ENCODE data around the gene COBL.

Gene COBL

GRCh38 chr7:51350546-51350896 lies 33.9 kb upstream of the COBL start:
- H3K4me1 ChIP-seq (ENCODE audit: control insufficient read depth in 5 of 5, insufficient read depth in 5 of 5, low read length in 5 of 5): peaks cover 0 to 12% (median 0%) of the 10 kb centered on the region in 5 donors
- no peak overlapping the region for H3K4me3 ChIP-seq (ENCODE audit: low read depth in 1 of 5, low read length in 5 of 5)
- no peaks in the 10 kb centered on the region for H3K36me3 ChIP-seq (ENCODE audit: control insufficient read depth in 5 of 5, insufficient read depth in 5 of 5, low read length in 5 of 5)
- peaks cover 0 to 2% (median 0%) of the 10 kb centered on the region in 5 donors for H3K27me3 ChIP-seq (ENCODE audit: control insufficient read depth in 5 of 5, insufficient read depth in 4 of 5, low read length in 5 of 5)
- H3K9me3 ChIP-seq (ENCODE audit: control insufficient read depth in 5 of 5, low read length in 5 of 5): peaks cover 0 to 6% (median 0%) of the 10 kb centered on the region in 5 donors
- no peak overlapping the region for H3K27ac ChIP-seq (ENCODE audit: low read depth, low read length)
- no peak overlapping the region for H3K9ac ChIP-seq (ENCODE audit: low read length in 5 of 5)

- H3K4me1 ChIP-seq (ENCODE audit: control insufficient read depth in 5 of 5, insufficient read depth in 5 of 5, low read length in 5 of 5): peaks cover 0 to 12% (median 0%) of the 10 kb centered on the region in 5 donors
- H3K9me3 ChIP-seq (ENCODE audit: control insufficient read depth in 5 of 5, low read length in 5 of 5): peaks cover 0 to 6% (median 0%) of the 10 kb centered on the region in 5 donors
- no peak overlapping the region for H3K4me3 ChIP-seq (ENCODE audit: low read depth in 1 of 5, low read length in 5 of 5)
- peaks cover 0 to 2% (median 0%) of the 10 kb centered on the region in 5 donors for H3K27me3 ChIP-seq (ENCODE audit: control insufficient read depth in 5 of 5, insufficient read depth in 4 of 5, low read length in 5 of 5)
- H3K27ac ChIP-seq (ENCODE audit: low read depth, low read length): no peak overlapping the region
- no peaks in the 10 kb centered on the region for H3K36me3 ChIP-seq (ENCODE audit: control insufficient read depth in 5 of 5, insufficient read depth in 5 of 5, low read length in 5 of 5)
- H3K9ac ChIP-seq (ENCODE audit: low read length in 5 of 5): no peak overlapping the region
These were observed 33.4 kb upstream of the COBL start for GRCh38 chr7:51349820-51350545.

GRCh38 chr7:51346126-51346525 lies 29.5 kb upstream of the COBL start:
- Histone ChIP-seq H3K27ac (ENCODE audit: low read depth, low read length) (no peak overlapping the region), H3K9ac (ENCODE audit: low read length in 5 of 5) (no peak overlapping the region), H3K4me1 (ENCODE audit: control insufficient read depth in 5 of 5, insufficient read depth in 5 of 5, low read length in 5 of 5) (no peaks in the 10 kb centered on the region), H3K9me3 (ENCODE audit: control insufficient read depth in 5 of 5, low read length in 5 of 5) (no peaks in the 10 kb centered on the region), H3K4me3 (ENCODE audit: low read depth in 1 of 5, low read length in 5 of 5) (no peak overlapping the region), H3K27me3 (ENCODE audit: control insufficient read depth in 5 of 5, insufficient read depth in 4 of 5, low read length in 5 of 5) (peaks cover 0 to 5% (median 2%) of the 10 kb centered on the region in 5 donors), H3K36me3 (ENCODE audit: control insufficient read depth in 5 of 5, insufficient read depth in 5 of 5, low read length in 5 of 5) (no peaks in the 10 kb centered on the region)

GRCh38 chr7:51344406-51345138 lies 28.0 kb upstream of the COBL start:
- Histone ChIP-seq H3K4me1 (ENCODE audit: control insufficient read depth in 5 of 5, insufficient read depth in 5 of 5, low read length in 5 of 5) (no peaks in the 10 kb centered on the region), H3K27ac (ENCODE audit: low read depth, low read length) (no peak overlapping the region), H3K9ac (ENCODE audit: low read length in 5 of 5) (no peak overlapping the region)

GRCh38 chr7:51340936-51341335 lies 24.3 kb upstream of the COBL start:
- Histone ChIP-seq H3K36me3 (ENCODE audit: control insufficient read depth in 5 of 5, insufficient read depth in 5 of 5, low read length in 5 of 5) (no peaks in the 10 kb centered on the region), H3K27ac (ENCODE audit: low read depth, low read length) (no peak overlapping the region)

More at GRCh38 chr7:51344406-51345138, 28.0 kb upstream of the COBL start:
- Histone ChIP-seq H3K4me3 (ENCODE audit: low read depth in 1 of 5, low read length in 5 of 5) (no peak overlapping the region), H3K36me3 (ENCODE audit: control insufficient read depth in 5 of 5, insufficient read depth in 5 of 5, low read length in 5 of 5) (no peaks in the 10 kb centered on the region), H3K27me3 (ENCODE audit: control insufficient read depth in 5 of 5, insufficient read depth in 4 of 5, low read length in 5 of 5) (peaks cover 0 to 5% (median 2%) of the 10 kb centered on the region in 5 donors), H3K9me3 (ENCODE audit: control insufficient read depth in 5 of 5, low read length in 5 of 5) (no peaks in the 10 kb centered on the region)

GRCh38 chr7:51340029-51340838 lies 23.6 kb upstream of the COBL start:
- H3K27me3 ChIP-seq (ENCODE audit: control insufficient read depth in 5 of 5, insufficient read depth in 4 of 5, low read length in 5 of 5): peaks cover 0 to 5% (median 0%) of the 10 kb centered on the region in 5 donors
- H3K9ac ChIP-seq (ENCODE audit: low read length in 5 of 5): no peak overlapping the region
- no peaks in the 10 kb centered on the region for H3K36me3 ChIP-seq (ENCODE audit: control insufficient read depth in 5 of 5, insufficient read depth in 5 of 5, low read length in 5 of 5)
- no peaks in the 10 kb centered on the region for H3K4me1 ChIP-seq (ENCODE audit: control insufficient read depth in 5 of 5, insufficient read depth in 5 of 5, low read length in 5 of 5)
- H3K4me3 ChIP-seq (ENCODE audit: low read depth in 1 of 5, low read length in 5 of 5): no peak overlapping the region
- H3K27ac ChIP-seq (ENCODE audit: low read depth, low read length): no peak overlapping the region
- no peaks in the 10 kb centered on the region for H3K9me3 ChIP-seq (ENCODE audit: control insufficient read depth in 5 of 5, low read length in 5 of 5)

More at GRCh38 chr7:51340936-51341335, 24.3 kb upstream of the COBL start:
- H3K9ac ChIP-seq (ENCODE audit: low read length in 5 of 5): no peak overlapping the region
- H3K9me3 ChIP-seq (ENCODE audit: control insufficient read depth in 5 of 5, low read length in 5 of 5): no peaks in the 10 kb centered on the region
- H3K4me3 ChIP-seq (ENCODE audit: low read depth in 1 of 5, low read length in 5 of 5): no peak overlapping the region
- H3K4me1 ChIP-seq (ENCODE audit: control insufficient read depth in 5 of 5, insufficient read depth in 5 of 5, low read length in 5 of 5): no peaks in the 10 kb centered on the region
- peaks cover 0 to 5% (median 0%) of the 10 kb centered on the region in 5 donors for H3K27me3 ChIP-seq (ENCODE audit: control insufficient read depth in 5 of 5, insufficient read depth in 4 of 5, low read length in 5 of 5)

- Histone ChIP-seq H3K27me3 (ENCODE audit: control insufficient read depth in 5 of 5, insufficient read depth in 4 of 5, low read length in 5 of 5) (no peaks in the 10 kb centered on the region), H3K4me3 (ENCODE audit: low read depth in 1 of 5, low read length in 5 of 5) (no peak overlapping the region), H3K27ac (ENCODE audit: low read depth, low read length) (no peak overlapping the region), H3K4me1 (ENCODE audit: control insufficient read depth in 5 of 5, insufficient read depth in 5 of 5, low read length in 5 of 5) (no peaks in the 10 kb centered on the region), H3K36me3 (ENCODE audit: control insufficient read depth in 5 of 5, insufficient read depth in 5 of 5, low read length in 5 of 5) (no peaks in the 10 kb centered on the region), H3K9ac (ENCODE audit: low read length in 5 of 5) (no peak overlapping the region), H3K9me3 (ENCODE audit: control insufficient read depth in 5 of 5, low read length in 5 of 5) (no peaks in the 10 kb centered on the region)
These were observed 18.4 kb upstream of the COBL start for GRCh38 chr7:51335057-51335456.

GRCh38 chr7:51329696-51330263 lies 13.2 kb upstream of the COBL start:
- peaks cover 0 to 7% (median 5%) of the 10 kb centered on the region in 5 donors for H3K27me3 ChIP-seq (ENCODE audit: control insufficient read depth in 5 of 5, insufficient read depth in 4 of 5, low read length in 5 of 5)
- H3K36me3 ChIP-seq (ENCODE audit: control insufficient read depth in 5 of 5, insufficient read depth in 5 of 5, low read length in 5 of 5): no peaks in the 10 kb centered on the region
- no peaks in the 10 kb centered on the region for H3K9me3 ChIP-seq (ENCODE audit: control insufficient read depth in 5 of 5, low read length in 5 of 5)
- no peak overlapping the region for H3K27ac ChIP-seq (ENCODE audit: low read depth, low read length)
- H3K4me1 ChIP-seq (ENCODE audit: control insufficient read depth in 5 of 5, insufficient read depth in 5 of 5, low read length in 5 of 5): no peaks in the 10 kb centered on the region
- no peak overlapping the region for H3K4me3 ChIP-seq (ENCODE audit: low read depth in 1 of 5, low read length in 5 of 5)
- H3K9ac ChIP-seq (ENCODE audit: low read length in 5 of 5): no peak overlapping the region

- H3K36me3 ChIP-seq (ENCODE audit: control insufficient read depth in 5 of 5, insufficient read depth in 5 of 5, low read length in 5 of 5): no peaks in the 10 kb centered on the region
- peaks cover 0 to 7% (median 4%) of the 10 kb centered on the region in 5 donors for H3K4me1 ChIP-seq (ENCODE audit: control insufficient read depth in 5 of 5, insufficient read depth in 5 of 5, low read length in 5 of 5)
- peaks cover 0 to 7% (median 5%) of the 10 kb centered on the region in 5 donors for H3K27me3 ChIP-seq (ENCODE audit: control insufficient read depth in 5 of 5, insufficient read depth in 4 of 5, low read length in 5 of 5)
- H3K9ac ChIP-seq (ENCODE audit: low read length in 5 of 5): no peak overlapping the region
- no peak overlapping the region for H3K4me3 ChIP-seq (ENCODE audit: low read depth in 1 of 5, low read length in 5 of 5)
- H3K27ac ChIP-seq (ENCODE audit: low read depth, low read length): no peak overlapping the region
- no peaks in the 10 kb centered on the region for H3K9me3 ChIP-seq (ENCODE audit: control insufficient read depth in 5 of 5, low read length in 5 of 5)
These were observed 11.8 kb upstream of the COBL start for GRCh38 chr7:51328351-51328801.

Measured in subcutaneous abdominal adipose tissue (tissue), 5 donors.